Measurements from ENCODE around the gene CCL25. TPM values are rescaled to one million over a fixed set of nuclear protein-coding genes. Genes with fewer than 3 reads are reported as not detected.
"Not testable (repeated sequence)": the region's sequence is repeated elsewhere in the genome, so short reads cannot be mapped to it uniquely, and the experiment has no call there.

Gene CCL25
- total RNA-seq, 3 donors from 2014 or later: not detected

DNA sequence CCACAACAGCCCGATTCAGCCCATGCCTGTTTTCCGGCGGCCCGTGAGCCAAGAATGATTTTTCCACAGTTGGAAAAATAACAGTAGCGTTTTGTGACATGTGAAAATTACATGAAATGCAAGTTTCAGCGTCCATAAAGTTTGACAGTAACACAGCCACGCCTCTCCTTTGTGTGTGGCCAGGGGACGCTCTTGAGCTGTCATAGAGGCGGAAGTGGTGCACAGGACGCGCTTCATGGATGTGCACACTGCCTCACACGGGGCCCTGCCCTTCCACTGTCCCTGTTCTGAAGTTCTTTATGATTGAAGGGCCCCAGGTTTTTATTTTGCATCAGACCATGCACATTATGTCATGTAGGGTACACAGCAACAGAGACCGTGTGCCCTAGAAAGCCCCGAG is 34.8 kb upstream of the CCL25 start:
- Histone ChIP-seq H3K4me1 (no peaks in the 10 kb centered on the region), H3K36me3 (no peaks in the 10 kb centered on the region), H3K27me3 (no peaks in the 10 kb centered on the region), H3K4me3 (no peak overlapping the region), H3K9me3 (no peaks in the 10 kb centered on the region), H3K27ac (no peak overlapping the region)
- intact Hi-C loops (cut with DNase I; ENCODE audit: low total_unique reads): no loop called here
- TF ChIP-seq POLR2A (IDR thresholded peaks at IDR 0.05) (no peak), POLR2AphosphoS5 (IDR thresholded peaks at IDR 0.05) (no peak)
- TF ChIP-seq, protein P1, sequence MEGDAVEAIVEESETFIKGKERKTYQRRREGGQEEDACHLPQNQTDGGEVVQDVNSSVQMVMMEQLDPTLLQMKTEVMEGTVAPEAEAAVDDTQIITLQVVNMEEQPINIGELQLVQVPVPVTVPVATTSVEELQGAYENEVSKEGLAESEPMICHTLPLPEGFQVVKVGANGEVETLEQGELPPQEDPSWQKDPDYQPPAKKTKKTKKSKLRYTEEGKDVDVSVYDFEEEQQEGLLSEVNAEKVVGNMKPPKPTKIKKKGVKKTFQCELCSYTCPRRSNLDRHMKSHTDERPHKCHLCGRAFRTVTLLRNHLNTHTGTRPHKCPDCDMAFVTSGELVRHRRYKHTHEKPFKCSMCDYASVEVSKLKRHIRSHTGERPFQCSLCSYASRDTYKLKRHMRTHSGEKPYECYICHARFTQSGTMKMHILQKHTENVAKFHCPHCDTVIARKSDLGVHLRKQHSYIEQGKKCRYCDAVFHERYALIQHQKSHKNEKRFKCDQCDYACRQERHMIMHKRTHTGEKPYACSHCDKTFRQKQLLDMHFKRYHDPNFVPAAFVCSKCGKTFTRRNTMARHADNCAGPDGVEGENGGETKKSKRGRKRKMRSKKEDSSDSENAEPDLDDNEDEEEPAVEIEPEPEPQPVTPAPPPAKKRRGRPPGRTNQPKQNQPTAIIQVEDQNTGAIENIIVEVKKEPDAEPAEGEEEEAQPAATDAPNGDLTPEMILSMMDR (IDR thresholded peaks at IDR 0.05): no peak
- no peak for DNase-seq (ENCODE audit: low spot score in 2 of 2)

GRCh38 chr19:8020681-8021080 is 31.9 kb upstream of the CCL25 start:
- intact Hi-C loops (cut with DNase I; ENCODE audit: low total_unique reads): no loop called here
- Histone ChIP-seq H3K9me3 (no peaks in the 10 kb centered on the region), H3K36me3 (no peaks in the 10 kb centered on the region), H3K27ac (no peak overlapping the region), H3K27me3 (no peaks in the 10 kb centered on the region), H3K4me1 (no peaks in the 10 kb centered on the region), H3K4me3 (no peak overlapping the region)
- TF ChIP-seq, protein P1 (IDR thresholded peaks at IDR 0.05): no peak
- no peak for TF ChIP-seq POLR2AphosphoS5 (IDR thresholded peaks at IDR 0.05)
- no peak for TF ChIP-seq POLR2A (IDR thresholded peaks at IDR 0.05)
- no peak for DNase-seq (ENCODE audit: low spot score in 2 of 2)

DNA sequence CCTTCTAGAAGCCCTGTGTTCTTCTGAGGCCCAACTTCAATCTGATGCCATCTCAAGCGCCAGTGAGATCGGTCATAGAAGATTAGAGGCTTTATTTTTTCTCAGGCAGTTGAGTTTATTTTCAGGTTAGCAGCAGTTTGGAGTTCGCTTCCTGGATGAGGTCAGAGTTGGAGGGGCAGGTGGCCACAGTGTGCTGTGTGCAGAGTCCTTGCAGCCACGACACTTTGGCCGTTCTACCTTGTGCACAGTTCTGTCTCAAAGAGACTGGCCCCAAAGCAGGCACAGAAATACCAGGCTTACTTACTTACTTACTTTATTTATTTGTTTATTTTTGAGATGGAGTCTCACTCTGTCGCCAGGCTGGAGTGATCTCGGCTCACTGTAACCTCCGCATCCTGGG is 31.2 kb upstream of the CCL25 start:
- Histone ChIP-seq H3K9me3 (no peaks in the 10 kb centered on the region), H3K4me1 (no peaks in the 10 kb centered on the region), H3K27me3 (no peaks in the 10 kb centered on the region), H3K4me3 (no peak overlapping the region), H3K27ac (no peak overlapping the region), H3K36me3 (no peaks in the 10 kb centered on the region)
- intact Hi-C loops (cut with DNase I; ENCODE audit: low total_unique reads): no loop called here
- no peak for DNase-seq (ENCODE audit: low spot score in 2 of 2)
- TF ChIP-seq, protein P1 (IDR thresholded peaks at IDR 0.05): no peak
- TF ChIP-seq POLR2AphosphoS5 (IDR thresholded peaks at IDR 0.05): no peak
- no peak for TF ChIP-seq POLR2A (IDR thresholded peaks at IDR 0.05)

DNA sequence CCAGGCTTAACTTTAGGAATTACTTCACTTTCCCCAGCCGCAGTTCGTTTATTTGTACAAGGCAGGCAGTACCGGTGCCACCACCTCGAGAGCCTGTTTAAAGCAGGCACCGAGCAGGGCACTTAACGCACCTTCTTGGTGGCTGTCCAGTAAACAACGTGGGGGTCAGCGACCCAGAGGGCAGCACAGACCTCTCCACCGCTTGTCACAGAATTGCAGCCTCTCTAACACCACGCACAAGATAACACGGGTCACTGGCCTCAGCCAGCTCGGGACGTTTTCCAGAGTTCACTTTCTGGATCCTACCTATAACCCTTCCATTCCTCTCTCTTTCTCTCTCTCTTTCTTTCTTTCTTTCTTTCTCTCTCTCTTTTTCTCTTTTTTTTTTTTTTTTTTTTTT is 30.3 kb upstream of the CCL25 start:
- no peak for DNase-seq (ENCODE audit: low spot score in 2 of 2)
- no peaks in the 10 kb centered on the region for H3K9me3 ChIP-seq
- intact Hi-C loops (cut with DNase I; ENCODE audit: low total_unique reads): no loop called here
- no peaks in the 10 kb centered on the region for H3K27me3 ChIP-seq
- no peaks in the 10 kb centered on the region for H3K4me1 ChIP-seq
- TF ChIP-seq POLR2A (IDR thresholded peaks at IDR 0.05) (no peak), POLR2AphosphoS5 (IDR thresholded peaks at IDR 0.05) (no peak)
- TF ChIP-seq, protein P1 (IDR thresholded peaks at IDR 0.05): no peak
- no peak overlapping the region for H3K27ac ChIP-seq
- no peak overlapping the region for H3K4me3 ChIP-seq
- no peaks in the 10 kb centered on the region for H3K36me3 ChIP-seq

DNA sequence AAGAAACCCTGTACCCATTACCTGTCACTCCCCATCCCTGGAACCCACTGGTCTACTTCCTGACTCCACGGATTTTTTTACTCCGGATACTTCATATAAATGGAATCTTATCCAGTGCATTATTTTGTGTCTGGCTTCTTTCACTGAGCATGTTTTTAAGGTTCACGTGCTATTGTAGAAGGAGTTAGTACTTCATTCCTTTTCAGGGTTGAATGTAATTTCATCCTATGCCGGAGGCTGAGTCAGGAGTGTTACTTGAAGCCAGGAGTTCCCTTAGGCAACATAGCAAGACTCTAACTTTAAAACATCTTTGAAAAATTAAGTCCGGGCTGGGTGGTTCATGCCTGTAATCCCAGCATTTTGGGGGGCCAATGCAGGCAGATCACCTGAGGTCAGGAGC is 29.2 kb upstream of the CCL25 start:
- no peak for DNase-seq (ENCODE audit: low spot score in 2 of 2)
- Histone ChIP-seq H3K27me3 (no peaks in the 10 kb centered on the region), H3K4me3 (no peak overlapping the region), H3K27ac (no peak overlapping the region), H3K9me3 (no peaks in the 10 kb centered on the region), H3K4me1 (no peaks in the 10 kb centered on the region), H3K36me3 (no peaks in the 10 kb centered on the region)
- intact Hi-C loops (cut with DNase I; ENCODE audit: low total_unique reads): no loop called here
- no peak for TF ChIP-seq POLR2A (IDR thresholded peaks at IDR 0.05)
- no peak for TF ChIP-seq POLR2AphosphoS5 (IDR thresholded peaks at IDR 0.05)
- TF ChIP-seq, protein P1 (IDR thresholded peaks at IDR 0.05): no peak

DNA sequence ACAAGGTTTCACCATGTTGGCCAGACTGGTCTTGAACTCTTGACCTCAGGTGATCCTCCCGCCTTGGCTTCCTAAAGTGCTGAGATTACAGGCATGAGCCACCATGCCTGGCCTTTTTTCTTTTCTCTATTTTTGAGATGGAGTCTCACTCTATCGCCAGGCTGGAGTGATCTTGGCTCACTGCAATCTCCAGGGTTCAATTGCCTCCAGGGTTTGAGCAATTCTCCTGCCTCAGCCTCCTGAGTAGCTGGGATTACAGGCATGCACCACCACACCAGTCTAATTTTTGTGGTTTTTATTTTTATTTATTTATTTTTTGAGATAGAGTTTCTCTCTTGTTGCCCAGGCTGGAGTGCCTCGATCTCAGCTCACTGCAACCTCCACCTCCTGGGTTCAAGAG is 28.3 kb upstream of the CCL25 start:
- DNase-seq (ENCODE audit: low spot score in 2 of 2); H3K9me3 ChIP-seq; H3K27me3 ChIP-seq; intact Hi-C loops (cut with DNase I; ENCODE audit: low total_unique reads); H3K4me3 ChIP-seq; H3K36me3 ChIP-seq; H3K4me1 ChIP-seq; H3K27ac ChIP-seq: not testable (repeated sequence)
